Measurements from ENCODE around the gene MMS22L.

Gene MMS22L

DNA sequence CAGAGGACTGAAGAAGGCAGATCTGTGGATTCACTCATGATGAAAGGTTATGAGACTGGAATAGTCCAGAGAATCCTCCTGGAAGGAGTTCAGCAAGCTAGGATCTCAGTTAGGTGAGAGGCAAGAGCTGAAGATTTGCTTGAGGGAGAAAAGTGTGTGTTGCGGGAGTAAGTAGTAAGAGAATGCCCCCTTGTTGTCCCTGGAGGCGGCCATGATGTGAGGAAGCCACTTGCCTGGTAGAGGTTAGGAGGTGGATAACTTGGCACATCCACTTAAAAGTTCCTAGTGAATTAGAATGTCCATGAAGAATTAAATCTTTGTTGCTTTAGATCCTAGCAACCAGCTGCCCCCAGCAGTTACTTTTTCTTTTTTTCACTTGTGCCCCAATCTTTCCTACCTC lies 162.5 kb downstream of the MMS22L start:
- Histone ChIP-seq H3K4me1 (ENCODE audit: control insufficient read depth, insufficient read depth, low read length, poor library complexity, severe bottlenecking) (no peaks in the 10 kb centered on the region), H3K4me3 (ENCODE audit: extremely low read depth, insufficient read depth, low read length, poor library complexity, severe bottlenecking) (no peak overlapping the region), H3K27ac (ENCODE audit: low read depth, low read length, severe bottlenecking) (no peak overlapping the region), H3K9me3 (ENCODE audit: control insufficient read depth, low read length) (no peaks in the 10 kb centered on the region), H3K36me3 (ENCODE audit: control insufficient read depth, insufficient read depth, low read length) (no peaks in the 10 kb centered on the region)
- WGBS, 2 experiments (ENCODE audit: insufficient coverage in 2 of 2): 85 to 100% methylated on average over 2 of the region's 2 CpGs

DNA sequence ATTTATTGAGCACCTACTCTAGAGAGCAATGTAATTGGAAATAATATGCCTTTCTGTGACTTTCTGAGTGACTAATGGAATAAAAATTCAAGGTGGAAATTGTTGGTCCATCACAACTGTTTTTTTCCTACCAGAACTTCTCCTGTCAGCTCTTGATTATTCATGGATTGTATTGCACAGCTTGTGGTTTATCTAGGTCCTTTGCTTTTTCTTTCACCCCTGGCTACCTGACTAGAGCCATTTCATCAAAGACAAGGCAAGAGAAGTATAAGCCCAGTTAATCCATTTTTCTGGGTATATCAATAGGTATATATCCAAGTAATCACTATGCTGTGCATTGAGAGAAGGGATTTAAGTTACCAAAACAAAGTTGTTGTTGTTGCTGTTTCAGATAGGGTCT lies 168.4 kb downstream of the MMS22L start:
- no peak overlapping the region for H3K4me3 ChIP-seq (ENCODE audit: extremely low read depth, insufficient read depth, low read length, poor library complexity, severe bottlenecking)
- H3K9me3 ChIP-seq (ENCODE audit: control insufficient read depth, low read length): no peaks in the 10 kb centered on the region
- H3K27ac ChIP-seq (ENCODE audit: low read depth, low read length, severe bottlenecking): no peak overlapping the region
- no peaks in the 10 kb centered on the region for H3K36me3 ChIP-seq (ENCODE audit: control insufficient read depth, insufficient read depth, low read length)
- H3K4me1 ChIP-seq (ENCODE audit: control insufficient read depth, insufficient read depth, low read length, poor library complexity, severe bottlenecking): no peaks in the 10 kb centered on the region

DNA sequence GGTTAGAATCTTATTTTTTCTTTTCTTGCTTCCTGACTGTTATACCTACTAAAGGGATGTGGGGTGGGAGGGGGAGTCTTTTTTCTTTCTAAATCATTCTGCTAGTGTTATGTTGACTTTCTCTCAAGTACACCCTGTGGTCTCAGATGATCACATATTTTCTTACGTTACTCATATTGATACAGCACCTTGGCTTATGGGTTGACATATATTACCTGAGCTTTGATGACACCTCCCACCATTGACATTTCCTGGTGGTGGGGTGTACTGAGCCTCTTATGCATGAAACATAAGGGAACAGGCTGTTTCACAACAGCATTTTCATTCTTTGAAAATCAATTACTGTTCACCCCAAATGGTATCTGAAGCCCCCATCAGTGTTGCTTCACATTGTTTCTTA lies 169.8 kb downstream of the MMS22L start:
- Histone ChIP-seq H3K36me3 (ENCODE audit: control insufficient read depth, insufficient read depth, low read length) (no peaks in the 10 kb centered on the region), H3K4me3 (ENCODE audit: extremely low read depth, insufficient read depth, low read length, poor library complexity, severe bottlenecking) (no peak overlapping the region), H3K9me3 (ENCODE audit: control insufficient read depth, low read length) (no peaks in the 10 kb centered on the region), H3K4me1 (ENCODE audit: control insufficient read depth, insufficient read depth, low read length, poor library complexity, severe bottlenecking) (no peaks in the 10 kb centered on the region), H3K27ac (ENCODE audit: low read depth, low read length, severe bottlenecking) (no peak overlapping the region)
- WGBS, 2 experiments (ENCODE audit: insufficient coverage in 2 of 2): no CpG with 5 or more reads among the region's 1 CpG

DNA sequence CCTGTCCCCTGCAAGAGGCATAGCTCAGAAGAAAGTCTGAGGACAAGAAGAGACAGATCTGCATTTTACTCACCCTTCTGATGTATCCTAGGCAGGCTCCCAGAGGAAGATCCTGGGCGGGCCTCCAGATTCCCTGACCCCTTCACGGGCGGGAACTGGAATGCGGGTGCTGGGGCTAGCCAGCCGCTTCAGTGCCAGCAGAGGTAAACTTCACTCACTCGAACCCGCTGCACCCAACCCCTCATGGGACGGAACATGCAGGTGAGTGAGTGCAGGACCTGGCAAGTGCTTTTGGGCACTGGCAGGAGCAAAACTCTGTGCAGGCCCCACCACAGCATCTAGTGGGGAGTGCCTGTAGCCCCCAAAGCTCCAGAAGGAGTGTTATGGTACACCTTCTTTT lies 171.8 kb downstream of the MMS22L start:
- WGBS, 2 experiments (ENCODE audit: insufficient coverage in 2 of 2): 93 to 98% methylated on average over 8 of the region's 8 CpGs
- no peaks in the 10 kb centered on the region for H3K9me3 ChIP-seq (ENCODE audit: control insufficient read depth, low read length)
- no peak overlapping the region for H3K27ac ChIP-seq (ENCODE audit: low read depth, low read length, severe bottlenecking)
- no peak overlapping the region for H3K4me3 ChIP-seq (ENCODE audit: extremely low read depth, insufficient read depth, low read length, poor library complexity, severe bottlenecking)
- no peaks in the 10 kb centered on the region for H3K4me1 ChIP-seq (ENCODE audit: control insufficient read depth, insufficient read depth, low read length, poor library complexity, severe bottlenecking)
- no peaks in the 10 kb centered on the region for H3K36me3 ChIP-seq (ENCODE audit: control insufficient read depth, insufficient read depth, low read length)

DNA sequence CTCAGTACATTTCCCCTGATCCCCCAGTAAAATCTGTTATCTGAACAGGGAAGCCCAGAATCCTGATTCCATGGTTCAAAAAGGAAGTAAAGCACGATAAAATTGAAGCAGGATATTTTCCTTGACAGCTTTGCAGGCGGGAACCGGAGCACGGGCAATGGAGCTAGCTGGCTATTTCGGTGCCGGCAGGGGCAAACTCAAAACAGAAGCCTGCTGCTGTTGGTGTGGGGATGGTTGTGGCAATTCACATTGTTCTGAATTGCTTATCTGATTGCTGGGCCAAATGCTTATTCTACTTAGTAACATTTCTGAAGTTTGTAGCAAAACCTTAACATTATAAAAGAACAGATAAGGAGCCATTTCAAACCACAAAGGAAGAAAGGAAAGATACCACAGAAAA lies 172.4 kb downstream of the MMS22L start:
- Histone ChIP-seq H3K36me3 (ENCODE audit: control insufficient read depth, insufficient read depth, low read length) (no peaks in the 10 kb centered on the region), H3K4me3 (ENCODE audit: extremely low read depth, insufficient read depth, low read length, poor library complexity, severe bottlenecking) (no peak overlapping the region), H3K4me1 (ENCODE audit: control insufficient read depth, insufficient read depth, low read length, poor library complexity, severe bottlenecking) (no peaks in the 10 kb centered on the region), H3K27ac (ENCODE audit: low read depth, low read length, severe bottlenecking) (no peak overlapping the region), H3K9me3 (ENCODE audit: control insufficient read depth, low read length) (no peaks in the 10 kb centered on the region)
- 82 to 93% methylated on average over 4 to 6 of the region's 6 CpGs for WGBS, 2 experiments (ENCODE audit: insufficient coverage in 2 of 2)

DNA sequence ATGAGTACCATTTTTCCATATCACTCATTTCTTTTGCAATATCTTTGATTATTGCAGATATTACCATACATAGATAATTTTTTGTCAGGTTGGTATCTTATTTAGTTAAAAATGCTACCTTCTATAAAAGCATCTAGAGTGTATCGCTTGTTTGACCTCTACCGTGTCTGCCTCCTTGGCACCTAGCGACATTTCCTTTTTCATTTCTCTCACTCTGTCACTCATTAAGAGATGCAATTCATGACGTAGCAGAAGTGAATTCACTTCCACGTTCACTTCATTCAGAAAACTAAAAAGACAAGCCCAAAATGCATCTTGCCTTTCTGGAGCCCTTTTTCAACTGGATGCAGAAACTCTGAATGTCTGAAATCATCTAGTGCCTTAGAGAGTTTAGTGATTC lies 172.9 kb downstream of the MMS22L start:
- H3K4me1 ChIP-seq (ENCODE audit: control insufficient read depth, insufficient read depth, low read length, poor library complexity, severe bottlenecking): no peaks in the 10 kb centered on the region
- H3K9me3 ChIP-seq (ENCODE audit: control insufficient read depth, low read length): no peaks in the 10 kb centered on the region
- 88 to 93% methylated on average over 5 of the region's 5 CpGs for WGBS, 2 experiments (ENCODE audit: insufficient coverage in 2 of 2)
- H3K4me3 ChIP-seq (ENCODE audit: extremely low read depth, insufficient read depth, low read length, poor library complexity, severe bottlenecking): no peak overlapping the region
- no peak overlapping the region for H3K27ac ChIP-seq (ENCODE audit: low read depth, low read length, severe bottlenecking)
- H3K36me3 ChIP-seq (ENCODE audit: control insufficient read depth, insufficient read depth, low read length): no peaks in the 10 kb centered on the region

DNA sequence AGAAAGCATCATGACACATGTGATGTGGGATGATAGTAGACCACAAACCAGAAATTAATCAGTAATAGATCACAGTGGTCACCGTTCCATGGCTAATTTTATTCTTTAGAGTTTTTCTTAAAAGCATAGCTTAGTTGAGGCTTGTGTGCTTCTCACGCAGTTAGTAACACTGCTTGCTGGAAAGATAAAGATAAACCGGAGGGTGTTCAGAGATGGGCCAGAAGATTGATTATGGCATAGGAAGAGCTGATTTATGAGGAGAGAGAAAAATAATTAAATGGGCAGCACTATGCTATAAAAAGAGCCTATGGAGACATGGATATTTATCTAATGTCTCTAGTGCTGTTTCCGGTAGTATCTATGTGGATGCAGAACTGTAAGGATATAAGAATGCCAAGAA lies 173.6 kb downstream of the MMS22L start:
- Histone ChIP-seq H3K4me1 (ENCODE audit: control insufficient read depth, insufficient read depth, low read length, poor library complexity, severe bottlenecking) (no peaks in the 10 kb centered on the region), H3K27ac (ENCODE audit: low read depth, low read length, severe bottlenecking) (no peak overlapping the region)
- WGBS, 2 experiments (ENCODE audit: insufficient coverage in 2 of 2): 92 to 100% methylated on average over 3 to 4 of the region's 4 CpGs

DNA sequence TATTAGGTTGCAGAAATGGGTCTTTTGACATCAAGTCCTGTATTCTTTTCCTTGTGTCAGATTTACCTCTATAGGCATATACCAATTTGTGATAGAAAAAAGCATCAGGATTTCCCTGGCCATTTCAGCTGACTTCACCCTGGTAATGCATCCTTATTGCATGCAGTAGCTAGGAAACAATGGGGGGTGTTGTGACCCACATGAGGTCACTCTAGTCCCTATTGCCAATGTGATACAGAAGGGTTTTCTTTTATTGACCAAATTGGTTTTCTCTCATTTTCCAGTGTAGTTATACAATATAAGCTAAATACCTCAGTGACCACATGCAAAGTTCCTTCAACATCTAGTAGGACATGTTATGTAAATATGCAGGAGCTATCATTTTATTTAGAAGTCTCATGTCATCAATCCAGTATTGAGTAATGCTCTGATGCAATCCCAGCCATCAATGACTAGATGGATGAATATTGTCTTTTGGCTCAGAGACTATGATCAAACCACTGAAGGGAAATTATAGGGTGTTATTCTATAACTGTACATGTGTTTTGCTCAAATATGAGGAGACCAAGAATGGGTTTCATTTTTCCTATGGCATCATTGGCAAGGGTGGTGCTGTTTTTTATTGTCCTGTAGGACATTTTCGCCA lies 180.7 kb downstream of the MMS22L start:
- Histone ChIP-seq H3K9me3 (ENCODE audit: control insufficient read depth, low read length) (no peaks in the 10 kb centered on the region), H3K4me1 (ENCODE audit: control insufficient read depth, insufficient read depth, low read length, poor library complexity, severe bottlenecking) (peaks cover 6% of the 10 kb centered on the region), H3K4me3 (ENCODE audit: extremely low read depth, insufficient read depth, low read length, poor library complexity, severe bottlenecking) (no peak overlapping the region), H3K27ac (ENCODE audit: low read depth, low read length, severe bottlenecking) (no peak overlapping the region), H3K36me3 (ENCODE audit: control insufficient read depth, insufficient read depth, low read length) (no peaks in the 10 kb centered on the region)
- WGBS, 2 experiments (ENCODE audit: insufficient coverage in 2 of 2): no CpG with 5 or more reads among the region's 1 CpG

More for the DNA sequence above, 173.6 kb downstream of the MMS22L start:
- no peaks in the 10 kb centered on the region for H3K9me3 ChIP-seq (ENCODE audit: control insufficient read depth, low read length)
- no peaks in the 10 kb centered on the region for H3K36me3 ChIP-seq (ENCODE audit: control insufficient read depth, insufficient read depth, low read length)
- no peak overlapping the region for H3K4me3 ChIP-seq (ENCODE audit: extremely low read depth, insufficient read depth, low read length, poor library complexity, severe bottlenecking)

DNA sequence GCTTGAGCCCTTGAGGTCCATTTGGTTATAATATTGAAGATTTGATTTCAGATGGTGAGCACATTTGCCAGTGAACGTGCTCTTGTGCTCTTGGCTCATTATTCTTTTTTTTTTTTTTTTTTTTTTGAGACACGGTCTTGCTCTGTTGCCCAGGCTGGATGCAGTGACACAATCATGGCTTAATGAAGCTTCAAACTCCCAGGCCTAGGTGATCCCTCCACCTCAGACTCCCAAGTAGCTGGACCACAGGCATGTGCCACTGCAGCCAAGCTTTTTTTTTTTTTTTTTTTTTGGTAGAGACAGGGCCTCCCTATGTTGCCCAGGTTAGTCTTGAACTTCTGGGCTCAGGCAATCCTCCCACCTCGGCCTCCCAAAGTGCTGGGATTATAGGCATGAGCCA lies 182.3 kb downstream of the MMS22L start:
- Histone ChIP-seq H3K27ac (ENCODE audit: low read depth, low read length, severe bottlenecking) (no peak overlapping the region), H3K4me1 (ENCODE audit: control insufficient read depth, insufficient read depth, low read length, poor library complexity, severe bottlenecking) (peaks cover 21% of the 10 kb centered on the region), H3K9me3 (ENCODE audit: control insufficient read depth, low read length) (no peaks in the 10 kb centered on the region), H3K4me3 (ENCODE audit: extremely low read depth, insufficient read depth, low read length, poor library complexity, severe bottlenecking) (no peak overlapping the region), H3K36me3 (ENCODE audit: control insufficient read depth, insufficient read depth, low read length) (no peaks in the 10 kb centered on the region)
- WGBS, 2 experiments (ENCODE audit: insufficient coverage in 2 of 2): 62 to 80% methylated on average over 1 to 2 of the region's 3 CpGs

DNA sequence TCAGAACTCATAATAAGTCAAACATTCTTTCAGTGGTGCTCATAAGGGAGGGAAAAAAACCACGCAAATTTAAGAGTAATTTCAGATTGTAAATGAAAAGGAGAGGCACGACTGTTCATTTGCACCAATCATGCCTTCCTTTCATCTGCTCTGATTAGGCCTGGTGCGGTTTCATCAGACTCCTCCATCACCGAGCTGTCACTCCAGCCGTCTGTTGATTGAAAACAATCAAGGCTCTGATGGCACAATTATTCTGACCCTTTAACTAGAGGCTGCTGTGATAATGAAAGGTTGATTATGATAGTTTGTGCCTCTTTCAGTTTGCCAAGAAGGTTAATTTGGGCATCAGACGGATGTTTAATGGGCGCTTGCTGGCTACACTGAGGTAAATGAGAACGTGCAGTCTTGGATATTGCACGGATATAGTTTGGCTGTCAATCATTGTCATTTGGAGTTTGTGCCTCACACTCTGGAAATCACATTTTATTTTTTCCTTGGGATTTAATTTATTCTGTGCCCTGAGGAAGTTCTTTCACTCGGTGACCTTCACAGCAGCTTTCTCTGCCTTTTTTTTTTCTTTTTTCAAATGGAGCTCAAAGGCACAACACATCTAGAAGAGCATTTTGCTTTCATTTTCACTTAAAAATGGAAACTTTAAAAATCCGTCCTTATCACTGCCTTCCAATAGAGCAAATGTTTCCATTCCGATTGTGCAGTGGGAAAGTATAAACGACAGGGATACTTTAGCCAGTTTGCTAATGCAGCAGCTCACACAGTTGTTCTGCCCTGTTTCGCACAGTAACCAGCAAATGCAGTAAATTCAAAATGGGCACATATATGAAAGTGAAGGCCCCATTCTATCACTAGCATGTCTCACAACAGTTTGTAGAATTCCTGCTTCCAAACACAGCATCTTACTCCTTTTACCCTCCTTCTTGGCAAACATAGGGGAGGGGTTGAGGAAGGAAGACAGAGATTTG lies 185.7 kb downstream of the MMS22L start:
- Histone ChIP-seq H3K36me3 (ENCODE audit: control insufficient read depth, insufficient read depth, low read length) (no peaks in the 10 kb centered on the region), H3K9me3 (ENCODE audit: control insufficient read depth, low read length) (no peaks in the 10 kb centered on the region), H3K4me3 (ENCODE audit: extremely low read depth, insufficient read depth, low read length, poor library complexity, severe bottlenecking) (no peak overlapping the region), H3K4me1 (ENCODE audit: control insufficient read depth, insufficient read depth, low read length, poor library complexity, severe bottlenecking) (peaks cover 29% of the 10 kb centered on the region), H3K27ac (ENCODE audit: low read depth, low read length, severe bottlenecking) (no peak overlapping the region)
- 85 to 93% methylated on average over 10 of the region's 14 CpGs for WGBS, 2 experiments (ENCODE audit: insufficient coverage in 2 of 2)

DNA sequence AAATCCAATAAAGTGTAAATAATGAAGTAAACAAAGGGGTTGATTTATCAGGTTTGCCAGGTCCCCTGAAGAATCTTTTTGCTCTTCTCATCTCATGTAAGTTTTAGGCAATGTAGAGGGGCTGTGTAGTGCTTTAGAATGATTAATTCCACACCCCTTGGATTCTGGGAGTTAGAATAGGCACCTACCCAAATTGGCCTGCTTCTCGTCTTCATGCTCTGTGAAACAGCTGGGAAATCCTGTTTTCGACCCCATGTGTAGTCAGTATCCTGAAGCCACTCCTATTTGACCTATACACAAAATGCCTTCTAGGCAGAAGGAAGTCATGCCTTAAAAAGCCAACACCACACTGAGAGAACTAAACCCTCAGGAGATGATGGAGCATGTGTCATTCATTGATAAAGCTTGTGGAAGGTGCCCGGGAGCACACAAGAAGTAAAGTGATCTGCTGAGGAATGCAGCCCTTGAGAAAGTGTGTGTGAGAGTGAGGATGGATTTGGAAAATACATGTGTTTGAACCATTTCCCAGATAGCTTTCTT lies 187.6 kb downstream of the MMS22L start:
- Histone ChIP-seq H3K9me3 (ENCODE audit: control insufficient read depth, low read length) (no peaks in the 10 kb centered on the region), H3K36me3 (ENCODE audit: control insufficient read depth, insufficient read depth, low read length) (no peaks in the 10 kb centered on the region), H3K4me3 (ENCODE audit: extremely low read depth, insufficient read depth, low read length, poor library complexity, severe bottlenecking) (no peak overlapping the region), H3K27ac (ENCODE audit: low read depth, low read length, severe bottlenecking) (no peak overlapping the region), H3K4me1 (ENCODE audit: control insufficient read depth, insufficient read depth, low read length, poor library complexity, severe bottlenecking) (peaks cover 29% of the 10 kb centered on the region)
- 68 to 82% methylated on average over 2 of the region's 3 CpGs for WGBS, 2 experiments (ENCODE audit: insufficient coverage in 2 of 2)

Measured in mesodermal cell (in vitro differentiated cells).